Measurements from ENCODE around the gene PHTF2.

The PHTF2 gene

GRCh38 chr7:77894574-77895091 is 96.1 kb downstream of the PHTF2 start:
- H3K9ac ChIP-seq (ENCODE audit: low read depth, low read length): no peak overlapping the region
- no peak overlapping the region for H3K27ac ChIP-seq (ENCODE audit: low read length)
- H3K36me3 ChIP-seq (ENCODE audit: insufficient read depth, low read length): no peaks in the 10 kb centered on the region
- H3K4me3 ChIP-seq (ENCODE audit: low read depth in 1 of 2, low read length in 2 of 2): no peak overlapping the region
- H3K4me2 ChIP-seq (ENCODE audit: insufficient read depth, low read length): no peak overlapping the region
- no peaks in the 10 kb centered on the region for H3K9me3 ChIP-seq (ENCODE audit: insufficient read depth, low read length, severe bottlenecking)
- TF ChIP-seq, protein P1, sequence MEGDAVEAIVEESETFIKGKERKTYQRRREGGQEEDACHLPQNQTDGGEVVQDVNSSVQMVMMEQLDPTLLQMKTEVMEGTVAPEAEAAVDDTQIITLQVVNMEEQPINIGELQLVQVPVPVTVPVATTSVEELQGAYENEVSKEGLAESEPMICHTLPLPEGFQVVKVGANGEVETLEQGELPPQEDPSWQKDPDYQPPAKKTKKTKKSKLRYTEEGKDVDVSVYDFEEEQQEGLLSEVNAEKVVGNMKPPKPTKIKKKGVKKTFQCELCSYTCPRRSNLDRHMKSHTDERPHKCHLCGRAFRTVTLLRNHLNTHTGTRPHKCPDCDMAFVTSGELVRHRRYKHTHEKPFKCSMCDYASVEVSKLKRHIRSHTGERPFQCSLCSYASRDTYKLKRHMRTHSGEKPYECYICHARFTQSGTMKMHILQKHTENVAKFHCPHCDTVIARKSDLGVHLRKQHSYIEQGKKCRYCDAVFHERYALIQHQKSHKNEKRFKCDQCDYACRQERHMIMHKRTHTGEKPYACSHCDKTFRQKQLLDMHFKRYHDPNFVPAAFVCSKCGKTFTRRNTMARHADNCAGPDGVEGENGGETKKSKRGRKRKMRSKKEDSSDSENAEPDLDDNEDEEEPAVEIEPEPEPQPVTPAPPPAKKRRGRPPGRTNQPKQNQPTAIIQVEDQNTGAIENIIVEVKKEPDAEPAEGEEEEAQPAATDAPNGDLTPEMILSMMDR (IDR thresholded peaks at IDR 0.05; ENCODE audit: borderline replicate concordance, extremely low read depth, low read length, poor library complexity, severe bottlenecking): no peak
- TF ChIP-seq EZH2 (IDR thresholded peaks at IDR 0.05; ENCODE audit: borderline replicate concordance, low read depth, low read length, severe bottlenecking): no peak
- no peaks in the 10 kb centered on the region for H3K27me3 ChIP-seq (ENCODE audit: insufficient read depth, low read length, poor library complexity)
- H4K20me1 ChIP-seq (ENCODE audit: insufficient read depth, low read length): no peaks in the 10 kb centered on the region; the same call in 1 of the 2 replicates
- no peak overlapping the region for H2AFZ ChIP-seq (ENCODE audit: low read depth, low read length)
- H3K79me2 ChIP-seq (ENCODE audit: insufficient read depth, low read length): peaks cover 7% of the 10 kb centered on the region
- DNase-seq (no peak), ATAC-seq (ENCODE audit: insufficient read depth, low read depth) (no peak)
- no peaks in the 10 kb centered on the region for H3K4me1 ChIP-seq (ENCODE audit: insufficient read depth, low read length)

- DNase-seq (no peak), ATAC-seq (ENCODE audit: insufficient read depth, low read depth) (no peak)
- Histone ChIP-seq H3K9me3 (ENCODE audit: insufficient read depth, low read length, severe bottlenecking) (no peaks in the 10 kb centered on the region), H3K27me3 (ENCODE audit: insufficient read depth, low read length, poor library complexity) (no peaks in the 10 kb centered on the region), H2AFZ (ENCODE audit: low read depth, low read length) (no peak overlapping the region), H3K4me3 (ENCODE audit: low read depth in 1 of 2, low read length in 2 of 2) (no peak overlapping the region), H3K79me2 (ENCODE audit: insufficient read depth, low read length) (peaks cover 6% of the 10 kb centered on the region; the same call in 1 of the 2 replicates), H3K4me1 (ENCODE audit: insufficient read depth, low read length) (no peaks in the 10 kb centered on the region), H3K36me3 (ENCODE audit: insufficient read depth, low read length) (peaks cover 8% of the 10 kb centered on the region; the same call in 1 of the 2 replicates), H3K9ac (ENCODE audit: low read depth, low read length) (no peak overlapping the region), H3K4me2 (ENCODE audit: insufficient read depth, low read length) (no peak overlapping the region), H4K20me1 (ENCODE audit: insufficient read depth, low read length) (no peaks in the 10 kb centered on the region; the same call in 1 of the 2 replicates), H3K27ac (ENCODE audit: low read length) (no peak overlapping the region)
- TF ChIP-seq EZH2 (IDR thresholded peaks at IDR 0.05; ENCODE audit: borderline replicate concordance, low read depth, low read length, severe bottlenecking): no peak
- TF ChIP-seq, protein P1 (IDR thresholded peaks at IDR 0.05; ENCODE audit: borderline replicate concordance, extremely low read depth, low read length, poor library complexity, severe bottlenecking): no peak
Measured at GRCh38 chr7:77895905-77896304, 97.3 kb downstream of the PHTF2 start.

- H3K79me2 ChIP-seq (ENCODE audit: insufficient read depth, low read length): 0 out of 2 replicates have a peak, but pooled peaks cover 2% of the 10 kb centered on the region
- no peaks in the 10 kb centered on the region; the same call in 1 of the 2 replicates for H4K20me1 ChIP-seq (ENCODE audit: insufficient read depth, low read length)
- TF ChIP-seq, protein P1 (IDR thresholded peaks at IDR 0.05; ENCODE audit: borderline replicate concordance, extremely low read depth, low read length, poor library complexity, severe bottlenecking): no peak
- no peak for TF ChIP-seq EZH2 (IDR thresholded peaks at IDR 0.05; ENCODE audit: borderline replicate concordance, low read depth, low read length, severe bottlenecking)
- no peak overlapping the region for H3K4me2 ChIP-seq (ENCODE audit: insufficient read depth, low read length)
- peaks cover 17% of the 10 kb centered on the region; the same call in 1 of the 2 replicates for H3K36me3 ChIP-seq (ENCODE audit: insufficient read depth, low read length)
- no peak overlapping the region for H3K27ac ChIP-seq (ENCODE audit: low read length)
- H3K9me3 ChIP-seq (ENCODE audit: insufficient read depth, low read length, severe bottlenecking): no peaks in the 10 kb centered on the region
- no peak overlapping the region for H3K4me3 ChIP-seq (ENCODE audit: low read depth in 1 of 2, low read length in 2 of 2)
- no peak for DNase-seq
- no peak overlapping the region for H2AFZ ChIP-seq (ENCODE audit: low read depth, low read length)
- H3K9ac ChIP-seq (ENCODE audit: low read depth, low read length): no peak overlapping the region
- no peaks in the 10 kb centered on the region for H3K27me3 ChIP-seq (ENCODE audit: insufficient read depth, low read length, poor library complexity)
- ATAC-seq (ENCODE audit: insufficient read depth, low read depth): no peak
- no peaks in the 10 kb centered on the region for H3K4me1 ChIP-seq (ENCODE audit: insufficient read depth, low read length)
Measured at GRCh38 chr7:77897004-77897547, 98.5 kb downstream of the PHTF2 start.

All from DND-41 (cell line).